T-helper 1 cell treated with Interleukin-12 subunit alpha and Interleukin-12 subunit beta and Interleukin-4 antibody, amounts not matched to agents 30 ng/mL and 1 ng/mL, for 36 hours (primary cell): Measurements from ENCODE around the gene MDN1. TPM values are rescaled to one million over a fixed set of nuclear protein-coding genes. Genes with fewer than 3 reads are reported as not detected.
"Not testable (repeated sequence)": the region's sequence is repeated elsewhere in the genome, so short reads cannot be mapped to it uniquely, and the experiment has no call there.

ENCODE experiments used
- intact Hi-C: fragments of 100-400 bp; cut with micrococcal nuclease; formaldehyde crosslinking; loops from one replicate; pipeline ENCODE4 v1.15.1; 2024
- total RNA-seq: library from RNA; stranded (reverse); gene quantifications from 2 replicates; pipeline ENCODE4 v1.2.3, GENCODE V29; 2022

MDN1 gene
- total RNA-seq, 1 donor from 2014 or later, result 56.3 TPM

GRCh38 chr6:89826029-89826528, 6.5 kb upstream of the MDN1 start:
- intact Hi-C loops, result loop anchor here (5.0 kb wide), 2 partner anchors 349 to 679 kb away; partner anchors contain the start of gene PM20D2

GRCh38 chr6:89818977-89819335, 638 bp downstream of the MDN1 start:
- intact Hi-C loops, result loop anchor here (1.0 to 5.0 kb wide), 10 partner anchors 10 to 856 kb away; partner anchors contain the start of genes ANKRD6, CASP8AP2, LYRM2 and MAP3K7

DNA sequence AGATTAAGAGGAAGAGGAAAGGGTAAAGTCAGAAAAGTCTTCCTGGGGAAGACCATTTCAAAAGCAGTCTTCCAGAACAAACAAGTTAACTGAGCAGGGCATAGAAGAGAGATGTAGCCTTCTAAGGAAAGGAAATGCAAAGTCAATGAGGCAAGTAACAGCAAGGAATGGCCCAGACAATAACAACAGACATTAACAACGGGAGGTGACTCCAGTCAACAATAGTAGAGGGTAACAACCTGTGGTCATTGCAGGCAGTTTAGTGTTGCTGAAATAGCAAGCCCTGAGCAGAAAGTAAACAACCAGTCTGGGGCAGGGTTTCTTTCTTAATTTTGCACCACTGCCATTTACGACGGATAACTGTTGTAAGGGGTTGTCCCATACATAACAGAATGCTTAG, 2.1 kb downstream of the MDN1 start:
- intact Hi-C loops, result loop anchor here (5.0 kb wide), 1 partner anchor 440 kb away; no protein-coding TSS in a partner anchor

DNA sequence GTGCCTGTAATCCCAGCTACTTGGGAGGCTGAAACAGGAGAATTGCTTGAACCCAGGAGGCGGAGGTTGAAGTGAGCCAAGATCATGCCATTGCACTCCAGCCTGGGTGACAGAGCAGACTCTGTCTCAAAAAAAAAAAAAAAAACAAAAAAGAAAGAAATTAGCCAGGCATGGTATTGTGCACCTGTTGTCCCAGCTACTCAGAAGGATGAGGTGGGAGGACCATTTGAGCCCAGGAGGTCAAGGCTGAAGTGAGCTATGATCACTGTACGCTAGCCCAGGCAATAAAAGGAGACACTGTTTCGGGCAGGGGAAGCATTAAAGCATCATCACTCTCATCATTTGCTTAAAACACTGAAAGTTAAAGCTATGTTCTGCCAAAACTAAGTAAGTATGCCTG, 6.2 kb downstream of the MDN1 start:
- intact Hi-C loops, result not testable (repeated sequence)

GRCh38 chr6:89807581-89807980, 12.0 kb downstream of the MDN1 start:
- intact Hi-C loops, result no loop called here

DNA sequence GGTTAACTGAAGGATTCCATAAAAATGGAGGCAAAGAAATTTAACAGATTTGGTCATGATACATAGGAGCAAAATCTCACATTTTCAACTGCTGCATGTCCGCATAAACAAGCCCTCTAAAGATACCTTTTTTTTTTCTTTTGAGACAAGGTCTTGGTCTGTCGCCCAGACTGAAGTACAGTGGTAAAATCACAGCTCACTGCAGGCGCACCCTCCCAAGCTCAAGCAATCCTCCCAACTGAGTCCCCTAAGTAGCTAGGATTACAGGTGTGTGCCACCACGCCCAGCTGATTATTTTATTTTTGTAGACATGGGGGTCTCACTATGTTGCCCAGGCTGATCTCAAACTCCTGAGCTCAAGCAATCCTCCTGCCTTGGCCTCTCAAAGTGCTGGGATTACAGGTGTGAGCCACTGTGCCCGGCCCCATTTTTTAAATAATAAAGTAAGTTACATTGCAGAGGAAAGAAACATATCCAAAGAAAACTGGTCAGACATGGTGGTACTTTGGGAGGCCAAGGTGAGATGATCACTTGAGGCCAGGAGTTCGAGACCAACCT, 13.7 kb downstream of the MDN1 start:
- intact Hi-C loops, result no loop called here

GRCh38 chr6:89803271-89803670, 16.3 kb downstream of the MDN1 start:
- intact Hi-C loops, result no loop called here

DNA sequence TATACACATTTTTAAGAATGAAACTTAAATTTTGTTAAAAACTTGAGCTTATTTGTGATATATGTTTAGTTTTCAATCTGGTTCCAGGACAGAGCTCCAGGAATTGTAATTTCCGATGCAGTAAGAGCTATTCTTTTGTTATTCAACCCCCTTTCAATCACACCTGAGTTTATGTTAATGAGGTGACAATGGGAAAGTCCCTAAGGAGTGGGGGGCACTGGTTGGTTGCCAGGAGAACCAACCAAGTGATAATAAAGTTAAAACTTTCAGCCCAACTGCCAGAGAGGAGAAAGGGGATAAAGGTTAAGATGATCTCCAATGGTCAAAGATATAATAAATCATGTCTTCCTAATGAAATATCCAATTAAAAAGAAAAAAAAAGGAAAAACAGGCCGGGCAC, 19.8 kb downstream of the MDN1 start:
- intact Hi-C loops, result no loop called here

- intact Hi-C loops, result no loop called here
Observed at GRCh38 chr6:89799096-89799495, 20.5 kb downstream of the MDN1 start.

- intact Hi-C loops, result no loop called here
Observed at GRCh38 chr6:89797317-89797716, 22.3 kb downstream of the MDN1 start.

DNA sequence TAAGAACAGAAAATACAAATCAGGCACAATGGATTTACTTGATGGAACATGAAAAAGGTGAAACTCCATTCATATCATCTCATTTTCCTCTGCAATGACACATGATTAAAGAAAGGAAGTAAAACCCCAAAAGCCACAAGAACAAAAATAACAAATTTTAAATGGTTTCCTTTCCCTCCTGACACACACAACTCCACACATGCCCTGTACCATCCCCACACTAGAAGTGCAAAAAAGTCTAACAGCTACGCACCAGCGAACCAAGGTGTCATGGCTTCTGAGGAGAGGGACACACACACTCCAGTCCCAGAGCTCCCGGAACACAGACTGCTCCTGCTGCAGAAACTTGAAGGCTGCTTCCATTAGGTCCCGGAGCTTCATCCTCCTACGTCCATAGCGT, 25.3 kb downstream of the MDN1 start:
- intact Hi-C loops, result loop anchor here (1.0 to 2.0 kb wide), 3 partner anchors 14 to 422 kb away; partner anchors contain the start of gene MDN1

GRCh38 chr6:89793586-89793985, 26.0 kb downstream of the MDN1 start:
- intact Hi-C loops, result loop anchor here (1.0 kb wide), 1 partner anchor 359 kb away; no protein-coding TSS in a partner anchor

GRCh38 chr6:89792881-89793280, 26.7 kb downstream of the MDN1 start:
- intact Hi-C loops, result loop anchor here (1.0 kb wide), 1 partner anchor 359 kb away; no protein-coding TSS in a partner anchor

DNA sequence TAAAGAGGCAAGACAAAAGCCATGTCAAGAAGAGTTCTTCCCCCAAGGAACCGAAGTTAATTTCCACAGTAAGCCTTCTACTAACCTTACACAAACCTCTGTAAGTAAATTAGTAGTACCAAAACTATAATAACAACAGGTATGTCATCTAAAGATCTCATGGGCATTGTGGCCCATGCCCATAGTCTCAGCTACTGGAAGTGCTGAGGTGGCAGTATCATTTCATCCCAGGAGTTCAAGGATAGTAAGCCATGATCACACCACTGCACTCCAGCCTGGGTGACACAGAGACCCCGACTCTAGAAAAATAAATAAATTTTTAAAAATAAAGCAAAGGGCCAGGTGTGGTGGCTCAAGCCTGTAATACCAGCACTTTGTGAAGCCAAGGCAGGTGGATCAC, 29.2 kb downstream of the MDN1 start:
- intact Hi-C loops, result no loop called here

GRCh38 chr6:89789980-89790379, 29.6 kb downstream of the MDN1 start:
- intact Hi-C loops, result no loop called here

DNA sequence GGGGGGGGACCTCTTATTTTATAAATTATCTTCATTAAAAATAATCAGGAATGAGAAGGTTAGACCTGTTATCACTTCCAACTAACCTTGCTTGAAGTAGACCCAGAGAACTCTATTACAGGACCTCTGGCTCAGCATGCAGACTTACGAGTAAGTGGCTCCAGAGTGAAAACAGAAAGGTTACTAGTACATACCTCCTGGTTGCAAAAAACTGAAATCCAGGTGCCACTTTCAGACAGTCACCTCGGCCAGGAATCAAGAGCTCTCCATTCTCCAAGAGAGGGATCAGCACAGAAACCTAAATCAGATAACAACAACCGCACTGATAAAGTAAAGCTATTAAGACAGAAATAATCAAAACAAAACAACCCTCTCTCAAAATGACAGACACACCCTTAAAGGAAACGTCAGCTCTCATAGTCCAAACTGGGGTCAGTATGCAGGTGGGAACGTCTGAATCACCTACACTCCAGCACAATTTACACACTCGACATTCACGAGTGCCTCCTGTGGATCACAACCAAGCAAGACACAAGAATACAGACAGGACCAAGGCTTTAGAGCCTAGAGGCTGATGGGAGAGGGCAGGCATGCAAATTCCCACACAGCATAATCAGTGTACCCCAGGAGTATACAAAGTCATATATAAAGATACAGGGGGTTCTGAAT, 31.8 kb downstream of the MDN1 start:
- intact Hi-C loops, result no loop called here

DNA sequence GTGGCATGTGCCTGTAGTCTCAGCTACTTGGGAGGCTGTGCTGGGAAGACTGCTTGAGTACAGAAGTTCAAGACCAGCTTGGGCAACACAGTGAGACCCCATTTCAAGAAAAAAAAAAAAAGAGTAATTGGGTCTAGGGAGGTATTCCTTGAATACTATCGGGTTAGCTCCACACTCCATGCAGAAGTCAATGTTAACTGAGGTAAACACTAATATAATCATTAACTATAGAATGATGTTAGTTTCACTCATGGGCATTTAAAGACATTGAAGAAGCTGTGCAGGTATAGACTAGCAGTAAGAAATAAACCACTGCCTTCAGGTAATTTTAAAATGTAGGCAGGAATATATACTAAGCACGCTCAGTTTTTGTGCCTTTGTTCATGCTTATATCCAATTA, 32.6 kb downstream of the MDN1 start:
- intact Hi-C loops, result no loop called here

DNA sequence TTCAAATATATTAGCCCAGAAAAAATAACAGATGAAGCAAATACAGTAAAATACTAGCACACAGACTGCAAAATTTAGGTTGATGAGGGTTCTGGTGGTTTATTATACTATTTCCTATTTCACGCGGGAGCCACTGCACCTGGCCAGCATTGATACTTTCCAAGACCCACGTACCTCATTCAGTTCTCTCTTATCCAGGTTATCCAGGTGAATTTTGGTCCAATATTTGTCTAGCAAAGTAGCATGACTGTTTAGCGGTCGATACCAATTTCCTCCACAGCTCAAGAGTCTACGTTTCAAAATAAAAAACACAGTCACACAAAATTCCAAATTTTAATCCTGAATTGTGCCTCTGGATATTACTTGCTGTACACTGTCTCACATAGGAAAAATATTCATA, 34.8 kb downstream of the MDN1 start:
- intact Hi-C loops, result no loop called here

DNA sequence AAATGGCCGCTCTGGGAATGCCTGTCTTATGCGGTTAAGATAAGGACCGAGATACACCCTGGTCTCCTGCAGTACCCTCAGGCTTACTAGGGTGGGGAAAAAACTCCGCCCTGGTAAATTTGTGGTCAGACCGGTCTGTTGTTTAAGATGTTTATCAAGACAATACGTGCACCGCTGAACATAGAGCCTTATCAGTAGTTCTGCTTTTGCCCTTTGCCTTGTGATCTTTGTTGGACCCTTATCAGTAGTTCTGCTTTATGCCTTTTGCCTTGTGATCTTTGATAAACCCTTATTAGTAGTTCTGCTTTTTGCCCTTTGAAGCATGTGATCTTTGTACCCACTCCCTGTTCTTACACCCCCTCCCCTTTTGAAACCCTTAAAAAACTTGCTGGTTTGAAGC, 36.3 kb downstream of the MDN1 start:
- intact Hi-C loops, result not testable (repeated sequence)

- intact Hi-C loops, result no loop called here
Observed at GRCh38 chr6:89782222-89782621, 37.4 kb downstream of the MDN1 start.

- intact Hi-C loops, result loop anchor here (2.0 kb wide), 1 partner anchor 13 kb away; no protein-coding TSS in a partner anchor
Observed at GRCh38 chr6:89781070-89782034, 38.2 kb downstream of the MDN1 start.

- intact Hi-C loops, result no loop called here
Observed at GRCh38 chr6:89777455-89777854, 42.1 kb downstream of the MDN1 start.
